ENCODE measurements around the gene SIK3. TPM values are rescaled to one million over a fixed set of nuclear protein-coding genes. Genes with fewer than 3 reads are reported as not detected.

Gene SIK3
- total and polyA plus RNA-seq, 12 donors, result 9.9 to 47.3 (median 36.5) TPM

GRCh38 chr11:117095284-117096161 is 2.7 kb downstream of the SIK3 start:
- peaks cover 11 to 70% (median 55%) of the 10 kb centered on the region in 9 donors for H3K4me1 ChIP-seq
- 46 to 51% methylated on average over 9 of the region's 9 CpGs for WGBS, 2 donors
- TF ChIP-seq, protein P1, sequence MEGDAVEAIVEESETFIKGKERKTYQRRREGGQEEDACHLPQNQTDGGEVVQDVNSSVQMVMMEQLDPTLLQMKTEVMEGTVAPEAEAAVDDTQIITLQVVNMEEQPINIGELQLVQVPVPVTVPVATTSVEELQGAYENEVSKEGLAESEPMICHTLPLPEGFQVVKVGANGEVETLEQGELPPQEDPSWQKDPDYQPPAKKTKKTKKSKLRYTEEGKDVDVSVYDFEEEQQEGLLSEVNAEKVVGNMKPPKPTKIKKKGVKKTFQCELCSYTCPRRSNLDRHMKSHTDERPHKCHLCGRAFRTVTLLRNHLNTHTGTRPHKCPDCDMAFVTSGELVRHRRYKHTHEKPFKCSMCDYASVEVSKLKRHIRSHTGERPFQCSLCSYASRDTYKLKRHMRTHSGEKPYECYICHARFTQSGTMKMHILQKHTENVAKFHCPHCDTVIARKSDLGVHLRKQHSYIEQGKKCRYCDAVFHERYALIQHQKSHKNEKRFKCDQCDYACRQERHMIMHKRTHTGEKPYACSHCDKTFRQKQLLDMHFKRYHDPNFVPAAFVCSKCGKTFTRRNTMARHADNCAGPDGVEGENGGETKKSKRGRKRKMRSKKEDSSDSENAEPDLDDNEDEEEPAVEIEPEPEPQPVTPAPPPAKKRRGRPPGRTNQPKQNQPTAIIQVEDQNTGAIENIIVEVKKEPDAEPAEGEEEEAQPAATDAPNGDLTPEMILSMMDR (IDR thresholded peaks at IDR 0.05), result no peak
- DNase-seq (no peak), ATAC-seq (no peak)
- no peaks in the 10 kb centered on the region for H3K9me3 ChIP-seq
- H3K27ac ChIP-seq, result peak overlapping the region in 8 of 10 donors; percentile 10 to 100 (median 99)
- intact Hi-C loops (cut with DNase I), result loop anchor here in 6 of 10 donors (5.0 to 10.0 kb wide), 5 partner anchors 53 to 163 kb away; no protein-coding TSS in a partner anchor
- H3K36me3 ChIP-seq, result no peaks in the 10 kb centered on the region
- no peaks in the 10 kb centered on the region for H3K27me3 ChIP-seq
- H3K4me3 ChIP-seq, result peak overlapping the region in 5 of 10 donors; percentile 74 to 89 (median 84)

GRCh38 chr11:117094776-117095175 is 3.5 kb downstream of the SIK3 start:
- H3K27ac ChIP-seq, result peak overlapping the region in 8 of 10 donors; percentile 10 to 100 (median 96)
- H3K27me3 ChIP-seq, result no peaks in the 10 kb centered on the region
- 22 to 33% methylated on average over 4 of the region's 4 CpGs for WGBS, 2 donors
- peaks cover 8 to 69% (median 54%) of the 10 kb centered on the region in 9 donors for H3K4me1 ChIP-seq
- H3K9me3 ChIP-seq, result no peaks in the 10 kb centered on the region
- ATAC-seq (peak in 2 of 8 donors; percentile 30 to 34), DNase-seq (no peak)
- peak overlapping the region in 4 of 10 donors; percentile 3 to 89 (median 40) for H3K4me3 ChIP-seq
- intact Hi-C loops (cut with DNase I), result loop anchor here in 6 of 10 donors (5.0 to 10.0 kb wide), 5 partner anchors 52 to 162 kb away; no protein-coding TSS in a partner anchor
- no peaks in the 10 kb centered on the region for H3K36me3 ChIP-seq
- TF ChIP-seq, protein P1 (IDR thresholded peaks at IDR 0.05), result peak in 1 of 9 donors; percentile 3

GRCh38 chr11:117092951-117093590 is 5.2 kb downstream of the SIK3 start:
- DNase-seq (no peak), ATAC-seq (no peak)
- intact Hi-C loops (cut with DNase I), result loop anchor here in 3 of 10 donors (10.0 kb wide), 2 partner anchors 98 to 108 kb away; no protein-coding TSS in a partner anchor
- TF ChIP-seq, protein P1 (IDR thresholded peaks at IDR 0.05), result no peak
- Histone ChIP-seq H3K9me3 (no peaks in the 10 kb centered on the region), H3K4me1 (peaks cover 0 to 64% (median 49%) of the 10 kb centered on the region in 9 donors), H3K4me3 (no peak overlapping the region), H3K27ac (no peak overlapping the region), H3K36me3 (no peaks in the 10 kb centered on the region), H3K27me3 (no peaks in the 10 kb centered on the region)
- 56 to 59% methylated on average over 5 of the region's 5 CpGs for WGBS, 2 donors
